Stimulated activated CD4-positive, alpha-beta T cell treated with anti-CD3 and anti-CD28 coated beads, TNF-alpha, amount 100 ng/mL, for 1 hour (primary cell): Measurements from ENCODE around the gene EPS15.
"Not testable (repeated sequence)": the region's sequence is repeated elsewhere in the genome, so short reads cannot be mapped to it uniquely, and the experiment has no call there.

Source experiments
- DNase-seq, 3 donors: peaks; one replicate each; pipeline ENCODE4 v3.0.0-alpha.2; 2020; ENCODE audit warnings: low read depth in 3 of 3, low spot score in 1 of 3

Gene EPS15

DNA sequence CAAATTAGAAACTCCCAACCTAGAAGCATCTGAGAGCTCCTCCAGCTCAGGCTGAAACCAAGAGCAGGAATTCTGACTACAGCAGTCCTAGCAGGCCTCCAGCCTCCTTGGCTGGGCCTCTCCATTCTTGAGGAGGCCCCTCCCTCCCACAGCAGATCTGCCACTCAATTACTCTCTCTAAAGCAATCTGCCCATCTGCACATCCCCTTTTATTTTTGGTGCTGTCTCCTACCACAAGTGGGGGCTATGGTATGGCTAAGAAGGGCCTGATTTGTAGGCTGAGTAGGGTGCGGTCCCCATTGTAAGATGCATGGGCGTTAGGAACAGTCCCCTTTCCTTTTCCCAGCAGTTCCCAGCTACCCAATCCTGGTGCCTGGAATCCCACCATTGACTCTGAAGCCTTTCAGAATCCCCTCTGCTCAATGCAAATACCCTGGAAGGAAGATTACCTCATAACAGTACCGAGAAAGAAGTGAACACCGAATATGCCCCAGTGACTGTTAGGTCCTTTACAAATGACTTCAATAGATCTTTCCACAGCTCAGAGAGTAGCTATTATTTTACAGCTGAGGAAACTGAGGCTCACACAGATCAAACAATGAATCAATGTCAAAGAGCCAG, 177.1 kb downstream of the EPS15 start:
- no peak for DNase-seq

DNA sequence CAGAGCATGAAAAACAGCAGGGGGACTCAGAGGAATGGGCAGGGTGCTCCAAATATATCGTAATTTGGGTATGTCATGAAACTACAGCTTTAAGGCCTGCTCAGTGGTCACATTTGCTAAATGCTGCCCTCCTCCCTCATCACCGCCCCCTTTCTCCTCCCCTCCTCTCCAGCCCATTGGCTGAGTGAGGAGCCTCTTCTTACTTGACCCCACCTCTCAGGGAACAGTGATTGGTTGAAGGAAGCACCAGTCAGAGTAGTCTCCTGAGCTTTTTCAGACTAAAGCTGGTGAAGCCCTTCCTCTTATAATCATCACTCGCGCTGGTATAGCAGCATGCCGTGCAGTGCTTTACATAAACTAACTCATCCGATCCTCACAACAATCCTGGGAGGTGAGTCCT, 178.7 kb downstream of the EPS15 start:
- DNase-seq, result no peak

DNA sequence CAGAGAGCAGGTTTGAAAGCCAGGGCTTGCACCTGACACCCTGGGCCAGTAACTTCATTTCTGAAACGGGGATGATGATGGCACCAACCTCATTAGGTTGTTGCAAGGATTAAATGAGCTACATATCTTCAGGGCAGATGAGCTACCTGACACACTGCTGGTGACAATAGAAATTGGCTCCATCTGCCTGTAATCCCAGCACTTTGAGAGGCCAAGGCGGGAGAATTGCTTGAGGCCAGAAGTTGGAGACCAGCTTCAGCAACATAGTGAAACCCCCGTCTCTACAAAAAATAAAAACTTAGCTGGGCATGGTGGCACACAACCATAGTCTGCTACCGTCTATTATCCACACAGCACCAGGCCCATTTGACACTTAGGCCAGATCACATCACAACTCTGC, 182.4 kb downstream of the EPS15 start:
- no peak for DNase-seq

DNA sequence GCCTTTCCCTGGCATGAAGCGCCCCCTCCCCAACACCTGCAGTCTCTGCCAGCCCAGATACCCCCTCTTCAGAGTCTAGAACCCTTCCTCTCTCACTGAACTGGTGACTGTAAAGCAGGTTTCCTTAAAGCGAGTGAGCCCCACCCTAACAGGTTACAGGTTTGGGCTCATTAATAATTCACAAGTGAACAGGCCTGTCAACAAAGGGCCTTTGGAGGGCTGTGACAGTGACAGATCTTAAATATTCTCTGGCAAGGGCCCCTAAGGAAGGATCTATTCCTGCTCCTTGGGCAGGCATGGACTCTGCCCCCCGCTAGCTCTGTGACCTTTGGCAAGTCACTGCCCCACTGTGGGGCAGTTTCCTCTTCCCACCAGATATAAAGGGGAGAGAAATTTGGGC, 183.1 kb downstream of the EPS15 start:
- no peak for DNase-seq

DNA sequence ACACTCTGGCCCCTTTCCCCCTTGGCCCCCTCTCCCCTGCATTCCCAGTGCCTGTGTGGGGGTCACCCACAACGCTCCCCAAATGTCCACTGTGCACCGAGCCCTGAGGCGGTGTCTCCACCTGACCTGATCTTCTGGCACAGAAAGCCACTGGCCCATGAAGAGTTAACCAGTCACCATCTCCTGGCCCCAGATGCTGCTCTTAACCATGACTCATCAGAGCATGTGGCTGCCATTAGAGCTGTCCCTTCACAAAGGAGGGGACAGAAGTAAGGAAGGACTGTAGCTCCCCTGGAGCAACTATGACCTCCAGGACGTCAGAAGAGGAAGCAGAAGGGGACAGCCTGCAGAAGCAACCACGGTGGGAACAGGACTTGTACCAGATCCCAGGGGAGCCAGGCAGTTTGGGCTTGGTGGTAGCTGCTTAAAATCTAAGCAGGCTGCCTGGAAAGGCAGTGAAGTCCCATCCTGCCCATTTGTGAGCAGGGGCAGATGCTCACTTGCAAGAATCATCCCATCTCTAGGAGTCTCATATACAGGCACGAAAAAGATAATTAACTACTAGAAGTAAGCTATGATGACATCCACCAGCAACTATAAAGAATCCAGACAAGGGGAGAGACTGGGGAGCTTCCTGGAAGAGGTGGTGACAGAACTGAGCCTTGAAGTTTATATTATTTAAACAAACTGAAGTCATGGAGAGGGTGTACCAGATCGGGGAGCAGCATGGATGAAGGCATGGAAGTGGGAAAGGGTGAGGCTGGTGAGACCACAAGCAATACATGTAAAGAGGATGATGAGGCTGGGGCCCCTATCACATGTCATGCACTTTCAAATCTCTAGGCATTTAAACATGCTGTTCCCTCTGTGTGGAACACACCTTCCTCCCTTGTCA, 187.6 kb downstream of the EPS15 start:
- no peak for DNase-seq

DNA sequence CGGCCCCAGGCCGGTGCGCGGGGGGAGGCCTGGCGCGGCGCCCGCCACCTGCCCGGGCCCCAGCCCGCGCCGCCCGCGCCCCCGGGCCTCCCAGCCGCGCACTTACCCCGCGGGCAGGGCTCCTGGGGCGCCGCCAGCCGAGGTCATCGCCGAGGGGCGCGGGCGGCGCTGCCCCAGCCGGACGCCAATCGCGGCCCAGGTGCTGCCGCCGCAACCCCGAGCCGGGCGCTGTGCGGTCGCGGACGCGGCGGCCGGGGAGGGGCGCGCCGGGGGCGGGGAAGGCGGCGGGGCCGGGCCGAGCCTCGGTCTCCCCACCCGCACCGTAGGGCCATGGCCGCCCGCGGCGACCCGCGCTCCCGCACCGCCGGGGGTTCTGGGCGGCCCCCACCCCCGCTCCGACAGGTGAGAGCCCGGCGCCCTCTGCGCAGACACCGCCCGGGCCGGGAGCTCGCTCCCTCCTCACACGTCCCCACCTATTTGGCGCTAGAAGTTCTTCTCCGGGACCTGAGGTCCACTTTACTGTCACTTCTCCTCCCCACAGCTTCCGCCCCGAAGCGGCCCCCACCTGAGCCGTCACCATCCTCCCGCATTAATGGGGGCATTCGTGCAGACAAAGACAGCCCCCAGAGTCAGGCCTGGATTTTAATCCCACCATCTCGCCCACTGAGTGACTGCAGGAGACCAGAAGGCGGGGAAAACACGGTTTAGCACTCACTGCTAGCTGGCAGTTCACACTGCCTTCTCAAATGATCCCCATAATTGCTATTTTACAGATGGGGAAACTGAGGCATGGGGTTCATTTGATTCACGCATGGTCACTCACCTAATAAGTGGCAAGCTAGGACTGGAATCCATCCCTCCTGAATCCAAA, 188.5 kb downstream of the EPS15 start, which contains the start of gene TTC39A:
Gene TTC39A, minus strand, starts transcription at position 232 of the 871 bp plus-strand sequence. Its CDS starts 85 bp downstream, at position 147.
- no peak for DNase-seq

GRCh38 chr1:51329443-51330325, 189.4 kb downstream of the EPS15 start:
- no peak for DNase-seq

GRCh38 chr1:51328926-51329325, 190.1 kb downstream of the EPS15 start:
- DNase-seq, result no peak

DNA sequence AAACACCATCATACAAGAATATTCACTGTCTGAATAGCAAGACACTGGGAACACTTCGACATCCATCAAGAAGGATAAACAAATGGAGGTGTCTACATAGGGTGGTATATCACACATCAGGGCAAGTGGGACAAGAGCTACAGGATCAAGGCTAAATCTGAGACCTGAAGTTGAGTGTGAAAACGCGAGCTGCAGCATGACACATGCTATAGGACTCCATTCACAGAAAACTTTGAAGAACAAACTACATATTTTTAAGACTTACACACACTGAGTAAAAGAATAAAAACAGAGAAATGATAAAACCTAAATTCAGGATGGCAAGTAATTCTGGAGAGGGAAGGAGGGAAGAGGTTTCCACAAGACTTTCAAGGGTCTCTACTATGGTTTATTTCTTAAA, 190.8 kb downstream of the EPS15 start:
- DNase-seq, result no peak

GRCh38 chr1:51327386-51327785, 191.7 kb downstream of the EPS15 start:
- DNase-seq, result no peak

- no peak for DNase-seq
Observed at GRCh38 chr1:51326839-51327238, 192.2 kb downstream of the EPS15 start.

GRCh38 chr1:51325878-51326755, 192.9 kb downstream of the EPS15 start:
- DNase-seq, result no peak

GRCh38 chr1:51325391-51325790, 193.7 kb downstream of the EPS15 start:
- no peak for DNase-seq

GRCh38 chr1:51325011-51325385, 194.1 kb downstream of the EPS15 start:
- DNase-seq, result not testable (repeated sequence)

DNA sequence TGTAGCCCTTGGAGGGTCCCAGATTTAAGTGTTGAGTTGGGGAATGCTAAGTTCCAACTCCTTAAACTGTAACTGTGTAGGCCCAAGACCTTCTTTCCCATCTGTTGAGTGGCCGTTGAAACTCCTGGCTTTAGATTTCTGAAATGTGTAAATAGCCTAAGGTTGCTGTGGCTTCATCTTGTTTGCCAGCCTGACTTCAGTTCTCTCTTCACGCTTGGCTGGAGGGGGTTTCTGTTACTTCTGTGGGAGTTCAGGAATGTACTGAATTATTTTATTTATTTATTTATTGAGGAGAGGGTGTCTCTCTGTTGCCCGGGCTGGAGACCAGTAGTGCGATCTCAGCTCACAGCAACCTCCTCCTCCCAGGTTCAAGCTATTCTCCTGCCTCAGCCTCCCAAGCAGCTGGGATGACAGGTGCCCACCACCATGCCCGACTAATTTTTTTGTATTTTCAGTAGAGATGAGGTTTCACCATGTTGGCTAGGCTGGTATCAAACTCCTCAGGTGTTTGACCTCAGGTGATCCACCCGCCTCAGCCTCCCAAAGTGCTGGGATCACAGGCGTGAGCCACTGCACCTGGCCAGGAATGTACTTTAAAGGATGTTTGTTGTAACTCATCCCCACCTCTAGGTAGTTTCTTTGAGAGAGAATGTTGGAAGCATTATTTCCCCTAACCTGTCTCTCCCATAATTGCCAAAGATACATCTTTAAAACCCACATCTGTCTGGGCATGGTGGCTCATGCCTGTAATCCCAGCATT, 194.6 kb downstream of the EPS15 start:
- DNase-seq, result no peak

DNA sequence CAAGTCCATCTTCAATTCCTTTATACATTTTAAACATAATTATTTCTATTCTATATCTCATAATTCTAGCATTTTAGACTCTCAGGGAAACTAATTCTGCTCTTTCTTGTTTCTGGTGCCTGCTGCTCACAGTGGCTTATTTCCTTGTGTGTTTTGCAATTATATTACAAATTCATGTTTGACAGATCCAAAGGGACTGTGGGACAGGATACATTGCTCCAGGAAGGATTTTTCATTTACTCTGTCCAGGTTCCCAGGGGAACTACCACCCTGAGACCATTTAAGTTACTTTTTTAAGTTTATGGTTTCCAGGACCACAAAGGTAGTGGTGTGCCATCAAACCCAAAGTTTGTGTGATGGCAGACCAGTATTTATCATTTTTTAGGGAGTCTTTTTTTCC, 195.3 kb downstream of the EPS15 start:
- no peak for DNase-seq

DNA sequence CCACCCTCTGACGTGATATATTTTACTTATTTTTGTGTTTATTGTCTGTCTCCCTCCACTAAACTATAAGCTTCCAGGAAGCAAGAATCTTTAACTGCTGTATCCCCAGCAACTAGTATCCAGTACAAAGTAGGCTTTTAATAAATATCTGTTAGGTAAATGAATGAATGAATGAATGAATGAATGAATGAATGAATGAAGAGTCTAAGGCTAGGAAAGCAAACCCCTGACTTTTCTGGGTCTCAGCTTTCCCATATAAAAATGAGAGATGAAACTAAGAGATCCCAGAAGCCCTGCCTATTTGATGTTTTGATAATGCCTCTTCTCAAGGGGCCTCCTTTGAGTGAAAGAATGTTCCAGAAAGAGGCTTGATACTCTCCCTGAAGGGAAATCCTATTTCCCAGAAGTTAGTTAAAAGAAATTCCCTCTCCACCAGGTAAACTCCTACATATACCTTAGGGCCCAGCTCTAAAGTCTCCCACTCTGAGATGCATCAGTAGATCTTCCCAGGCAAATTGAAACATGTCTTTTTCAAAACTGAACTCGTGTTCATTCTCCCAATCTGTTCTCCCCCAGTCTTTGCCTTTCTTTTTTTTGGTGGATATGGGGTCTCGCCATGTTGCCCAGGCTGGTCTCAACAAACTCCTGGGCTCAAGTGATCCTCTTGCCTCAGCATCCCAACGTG, 196.5 kb downstream of the EPS15 start:
- no peak for DNase-seq

DNA sequence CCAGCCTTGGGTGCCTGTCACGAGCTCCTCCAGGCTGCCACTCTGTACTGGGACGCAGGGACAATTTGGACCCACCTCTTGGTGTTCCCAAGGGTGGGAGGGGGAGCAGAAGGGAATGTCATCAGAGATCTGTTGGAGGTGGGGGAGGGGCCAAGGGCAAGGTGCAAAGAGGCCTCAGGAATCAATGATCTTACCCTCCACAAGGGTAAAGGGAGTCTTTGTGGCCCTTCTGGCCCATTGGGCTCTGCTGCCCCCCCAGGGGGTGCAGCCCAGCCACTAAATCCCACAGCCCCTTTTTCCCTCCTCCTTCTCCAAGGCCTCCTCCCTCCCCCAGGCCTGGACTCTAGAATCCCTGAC, 197.2 kb downstream of the EPS15 start:
- no peak for DNase-seq
